H1 (cell line): ENCODE data around the gene ARAP2. TPM values are rescaled to one million over a fixed set of nuclear protein-coding genes. Genes with fewer than 3 reads are reported as not detected.

ENCODE experiments used
- CTCF ChIA-PET: fragments of 300-600 bp; sonication (Branson Sonifier 250); formaldehyde crosslinking; loops from one replicate; lab custom pipeline; 2021; ENCODE audit not compliant: partially characterized antibody; lab: Charles Lee
- POLR2A ChIA-PET: fragments of 300-600 bp; sonication (Branson Sonifier 250); formaldehyde crosslinking; loops from one replicate; lab custom pipeline; 2021; ENCODE audit warnings: inconsistent platforms; ENCODE audit not compliant: partially characterized antibody; lab: Charles Lee
- DNase-seq, 2 experiments: peaks; one replicate each; pipeline versions ENCODE4 v3.0.0 to v3.0.0-alpha.2; 2010 to 2022; ENCODE audit warnings: low spot score in 2 of 2, low read depth in 1 of 2, mixed read lengths in 1 of 2
- FAIRE-seq: peaks from 2 replicates; lab custom pipeline; 2011; peaks lifted over from hg19 to GRCh38; lab: Jason Lieb, UNC
- H2AFZ ChIP-seq: 2 replicates; pipeline ENCODE4 v1.8.1; 2012; ENCODE audit warnings: low read length, inconsistent platforms
- H2AK5ac ChIP-seq: 2 replicates; pipeline ENCODE4 v1.6.1; 2013; ENCODE audit warnings: low read depth, low read length
- H2BK120ac ChIP-seq: replicated peaks from 2 replicates; pipeline ENCODE3; 2013; ENCODE audit warnings: low read depth, low read length, inconsistent platforms
- H2BK12ac ChIP-seq: 2 replicates; pipeline ENCODE4 v1.6.1; 2013; ENCODE audit warnings: low read depth, low read length
- H2BK15ac ChIP-seq: 2 replicates; pipeline ENCODE4 v1.6.1; 2013; ENCODE audit warnings: low read length
- H2BK20ac ChIP-seq: 2 replicates; pipeline ENCODE4 v1.6.1; 2013; ENCODE audit warnings: low read length
- H2BK5ac ChIP-seq: 2 replicates; pipeline ENCODE4 v1.6.1; 2013; ENCODE audit warnings: low read depth, low read length
- H3K14ac ChIP-seq: 2 replicates; pipeline ENCODE4 v1.6.1; 2013; ENCODE audit warnings: inconsistent platforms; ENCODE audit not compliant: insufficient read length
- H3K18ac ChIP-seq: 2 replicates; pipeline ENCODE4 v1.6.1; 2013; ENCODE audit warnings: low read length; ENCODE audit errors: extremely low read depth
- H3K23ac ChIP-seq: 2 replicates; pipeline ENCODE4 v1.6.1; 2013; ENCODE audit warnings: inconsistent platforms; ENCODE audit not compliant: insufficient read length
- H3K23me2 ChIP-seq: 2 replicates; pipeline ENCODE4 v1.6.1; 2013; ENCODE audit warnings: low read depth, low read length
- H3K27ac ChIP-seq: 2 replicates; pipeline ENCODE4 v1.6.1; 2011; ENCODE audit warnings: low read depth, low read length, inconsistent platforms
- H3K27me3 ChIP-seq, 4 experiments: replicated peaks in 1 of 4; 1 replicate in 1 of 4; 2 replicates in 3 of 4; pipeline versions ENCODE4 v1.6.1 to v1.8.1; 2011 to 2013; ENCODE audit warnings: low read length in 3 of 4, mild to moderate bottlenecking in 3 of 4, inconsistent platforms in 2 of 4, mixed read lengths in 2 of 4, moderate library complexity in 1 of 4; ENCODE audit not compliant: control insufficient read depth in 3 of 4, insufficient read depth in 3 of 4; ENCODE audit errors: extremely low read depth in 1 of 4
- H3K36me3 ChIP-seq, 4 experiments: 2 replicates each; pipeline versions ENCODE4 v1.6.1 to v1.8.1; 2011 to 2013; ENCODE audit warnings: mild to moderate bottlenecking in 4 of 4, low read length in 3 of 4, moderate library complexity in 2 of 4, control low read depth in 1 of 4, inconsistent platforms in 1 of 4; ENCODE audit not compliant: insufficient read depth in 4 of 4, control insufficient read depth in 2 of 4
- H3K4ac ChIP-seq: replicated peaks from 2 replicates; pipeline ENCODE3; 2013; ENCODE audit warnings: low read length, low read depth, mixed read lengths, inconsistent platforms; ENCODE audit not compliant: insufficient read length
- H3K4me1 ChIP-seq, 4 experiments: replicated peaks in 1 of 4; 1 replicate in 1 of 4; 2 replicates in 3 of 4; pipeline versions ENCODE4 v1.6.1 to v1.8.1; 2011 to 2013; ENCODE audit warnings: low read length in 3 of 4, inconsistent platforms in 2 of 4, mixed read lengths in 1 of 4; ENCODE audit not compliant: insufficient read depth in 4 of 4, control insufficient read depth in 3 of 4
- H3K4me2 ChIP-seq, 2 experiments: 2 replicates each; pipeline versions ENCODE4 v1.6.1 to v1.8.1; 2011 to 2013; ENCODE audit warnings: low read depth in 2 of 2, low read length in 2 of 2, control low read depth in 1 of 2, inconsistent platforms in 1 of 2, mild to moderate bottlenecking in 1 of 2; ENCODE audit not compliant: insufficient read depth in 1 of 2
- H3K4me3 ChIP-seq, 4 experiments: fragments of 200-600, 300-600 bp in 1 of 4; sonication (generic), shearing (Covaris generic), sonication (Bioruptor Twin) in 1 of 4; 2 replicates each; pipeline versions ENCODE4 v1.5.1 to v1.8.1; 2011 to 2016; ENCODE audit warnings: low read length in 4 of 4, low read depth in 3 of 4, control low read depth in 2 of 4, inconsistent platforms in 2 of 4, mild to moderate bottlenecking in 2 of 4, mixed read lengths in 1 of 4, moderate library complexity in 1 of 4; ENCODE audit not compliant: insufficient read depth in 2 of 4; ENCODE audit errors: extremely low read depth in 1 of 4
- H3K56ac ChIP-seq: replicated peaks from 2 replicates; pipeline ENCODE3; 2013; ENCODE audit warnings: low read depth, mild to moderate bottlenecking, mixed read lengths, low read length, inconsistent platforms; ENCODE audit not compliant: insufficient read length
- H3K79me1 ChIP-seq: 2 replicates; pipeline ENCODE4 v1.6.1; 2013; ENCODE audit warnings: low read depth, low read length, control low read depth
- H3K79me2 ChIP-seq, 2 experiments: 2 replicates each; pipeline versions ENCODE4 v1.6.1 to v1.8.1; 2012 to 2013; ENCODE audit warnings: low read length in 2 of 2, mild to moderate bottlenecking in 2 of 2, inconsistent platforms in 1 of 2; ENCODE audit not compliant: insufficient read depth in 2 of 2, control insufficient read depth in 1 of 2
- H3K9ac ChIP-seq, 4 experiments: replicated peaks in 1 of 4; 1 replicate in 1 of 4; 2 replicates in 3 of 4; pipeline versions ENCODE4 v1.6.1 to v1.8.1; 2011 to 2013; ENCODE audit warnings: low read depth in 3 of 4, low read length in 3 of 4, control low read depth in 2 of 4, mild to moderate bottlenecking in 2 of 4, moderate library complexity in 2 of 4, inconsistent platforms in 1 of 4; ENCODE audit errors: extremely low read depth in 1 of 4
- H3K9me3 ChIP-seq, 2 experiments: 2 replicates each; pipeline versions ENCODE4 v1.6.1 to v1.8.1; 2012 to 2013; ENCODE audit warnings: mild to moderate bottlenecking in 2 of 2, moderate library complexity in 2 of 2, control low read depth in 1 of 2, inconsistent platforms in 1 of 2, low read depth in 1 of 2, low read length in 1 of 2, mixed read lengths in 1 of 2; ENCODE audit not compliant: insufficient read depth in 2 of 2
- H4K20me1 ChIP-seq, 2 experiments: replicated peaks in 1 of 2; 2 replicates each; pipeline versions ENCODE3 to v1.8.1; 2011 to 2013; ENCODE audit warnings: inconsistent platforms in 2 of 2, low read length in 2 of 2, mild to moderate bottlenecking in 1 of 2; ENCODE audit not compliant: insufficient read depth in 2 of 2, control insufficient read depth in 1 of 2
- H4K5ac ChIP-seq: 2 replicates; pipeline ENCODE4 v1.6.1; 2013; ENCODE audit warnings: low read length, low read depth, mixed read lengths, inconsistent platforms; ENCODE audit not compliant: insufficient read length
- H4K8ac ChIP-seq: 2 replicates; pipeline ENCODE4 v1.8.0; 2013; ENCODE audit warnings: mild to moderate bottlenecking, moderate library complexity, low read length, inconsistent platforms; ENCODE audit not compliant: insufficient read depth; ENCODE audit errors: extremely low read depth
- H4K91ac ChIP-seq: replicated peaks from 2 replicates; pipeline ENCODE3; 2013; ENCODE audit warnings: low read length, mixed read lengths, inconsistent platforms; ENCODE audit not compliant: insufficient read length
- ASH2L ChIP-seq: fragments of 200-600, 300-600 bp; sonication (generic); IDR thresholded peaks from one replicate; pipeline ENCODE4 v1.7.1; 2017; ENCODE audit warnings: low read length
- ATF3 ChIP-seq: IDR thresholded peaks from 2 replicates; pipeline ENCODE4 v1.6.1; 2011; ENCODE audit warnings: low read depth, mild to moderate bottlenecking, low read length; ENCODE audit not compliant: insufficient read depth
- CHD1 ChIP-seq: IDR thresholded peaks from 2 replicates; pipeline ENCODE4 v1.6.1; 2012; ENCODE audit warnings: low read depth, low read length, improper control_type of control experiment
- GABPA ChIP-seq: IDR thresholded peaks from 2 replicates; pipeline ENCODE4 v1.6.1; 2011; ENCODE audit warnings: mild to moderate bottlenecking, low read length, moderate library complexity, borderline replicate concordance; ENCODE audit not compliant: insufficient read depth
- HDAC6 ChIP-seq: IDR thresholded peaks from one replicate; pipeline ENCODE4 v1.7.1; 2012; ENCODE audit warnings: low read depth, mild to moderate bottlenecking, inconsistent platforms, low read length, moderate library complexity
- JUN ChIP-seq: IDR thresholded peaks from 2 replicates; pipeline ENCODE4 v1.6.1; 2011; ENCODE audit warnings: low read depth, mild to moderate bottlenecking, improper control_type of control experiment, low read length
- KDM4A ChIP-seq: IDR thresholded peaks from one replicate; pipeline ENCODE4 v1.7.1; 2012; ENCODE audit warnings: low read depth, mild to moderate bottlenecking, moderate library complexity, low read length, inconsistent platforms; ENCODE audit not compliant: severe bottlenecking
- POLR2AphosphoS5 ChIP-seq: IDR thresholded peaks from 2 replicates; pipeline ENCODE4 v1.6.1; 2011; ENCODE audit warnings: low read depth, low read length
- RFX5 ChIP-seq: IDR thresholded peaks from 2 replicates; pipeline ENCODE4 v1.6.1; 2011; ENCODE audit warnings: low read depth, low read length, improper control_type of control experiment, borderline replicate concordance
- SAP30 ChIP-seq: fragments of 300-600 bp; sonication (generic); IDR thresholded peaks from 2 replicates; pipeline ENCODE4 v1.7.1; 2012; ENCODE audit warnings: low read length, moderate library complexity, mild to moderate bottlenecking, inconsistent platforms; ENCODE audit not compliant: insufficient read depth, insufficient replicate concordance
- SIN3A ChIP-seq, 2 experiments: IDR thresholded peaks in 1 of 2; conservative IDR thresholded peaks in 1 of 2; 2 replicates each; pipeline ENCODE4 v1.6.1; 2011 to 2012; ENCODE audit warnings: low read length in 2 of 2, improper control_type of control experiment in 1 of 2, low read depth in 1 of 2, mild to moderate bottlenecking in 1 of 2
- SP1 ChIP-seq: IDR thresholded peaks from 2 replicates; pipeline ENCODE4 v1.6.1; 2011; ENCODE audit warnings: low read depth, low read length
- TAF7 ChIP-seq: optimal IDR thresholded peaks from 2 replicates; pipeline ENCODE3; 2011; ENCODE audit warnings: low read depth, mild to moderate bottlenecking, inconsistent platforms, low read length, moderate library complexity, borderline replicate concordance
- TEAD4 ChIP-seq: IDR thresholded peaks from 2 replicates; pipeline ENCODE4 v1.6.1; 2012; ENCODE audit warnings: low read depth, low read length, inconsistent platforms, mixed read lengths
- WGBS, 2 experiments: shearing (Covaris generic) in 1 of 2; methylation state at CpG; one replicate each; pipeline versions ENCODE4 v1.1.6 to v1.1.7; 2013 to 2015; ENCODE audit warnings: low lambda C conversion rate in 2 of 2, mixed read lengths in 2 of 2, inconsistent platforms in 1 of 2, low coverage in 1 of 2, missing lambda C conversion rate in 1 of 2; ENCODE audit not compliant: insufficient replicate concordance in 2 of 2, insufficient coverage in 1 of 2, insufficient read length in 1 of 2; ENCODE audit errors: extremely low coverage in 1 of 2, missing lambda C conversion rate in 1 of 2; 5-methylcytosine and 5-hydroxymethylcytosine counted together
- polyA plus RNA-seq, 7 experiments: library from polyadenylated mRNA; depleted of rRNA in 3 of 7; stranded (reverse) in 5 of 7; unstranded in 2 of 7; fragments of >200 nt in 5 of 7; fragments of 200-250 nt in 2 of 7; gene quantifications; 1 replicate in 5 of 7; 2 replicates in 1 of 7; 4 replicates in 1 of 7; pipeline versions ENCODE4 v1.2.1 to v1.2.3, GENCODE V29; 2011 to 2013; ENCODE audit warnings: missing spikeins in 2 of 7, mixed read lengths in 2 of 7
- total RNA-seq: library from RNA; stranded (reverse); fragmentation: NEBNext Ultra II Directional; extraction: Animal tissue kit (Norgen Biotek cat#: 25700); gene quantifications from 2 replicates; pipeline ENCODE4 v1.2.1, GENCODE V29; 2021

Gene ARAP2
- total and polyA plus RNA-seq, 2 of the 8 experiments (the other 6 are each of a cell fraction or from before 2014, with no cell fraction given), result 0.15 to 2.3 TPM

- FAIRE-seq, result no peak
- Histone ChIP-seq H3K27ac (no peak overlapping the region), H3K23me2 (no peaks in the 10 kb centered on the region; the same call in 1 of the 2 replicates), H3K4me2 (no peak overlapping the region), H2BK5ac (no peak overlapping the region), H2AFZ (no peak overlapping the region), H3K14ac (no peak overlapping the region), H2BK20ac (no peak overlapping the region), H3K4me3 (no peak overlapping the region), H3K9me3 (no peaks in the 10 kb centered on the region), H3K4me1 (peaks cover 0 to 2% (median 0%) of the 10 kb centered on the region in 4 experiments; a peak in 1 of 7 replicates), H2AK5ac (no peak overlapping the region), H4K20me1 (no peaks in the 10 kb centered on the region), H3K18ac (no peak overlapping the region), H2BK12ac (no peak overlapping the region), H2BK15ac (no peak overlapping the region), H4K5ac (no peak overlapping the region), H4K91ac (no peak overlapping the region), H3K4ac (no peak overlapping the region), H3K56ac (no peak overlapping the region), H3K79me1 (no peaks in the 10 kb centered on the region), H4K8ac (no peak overlapping the region), H3K9ac (no peak overlapping the region), H2BK120ac (no peak overlapping the region), H3K27me3 (no peaks in the 10 kb centered on the region), H3K23ac (no peak overlapping the region), H3K36me3 (no peaks in the 10 kb centered on the region), H3K79me2 (no peaks in the 10 kb centered on the region)
- ChIA-PET CTCF (interaction anchor here (0.8 kb wide), 1 partner anchor 306 kb away, joined by 3 read pairs; no protein-coding TSS in a partner anchor), POLR2A (no interaction called here)
- no peak for DNase-seq
- 94% methylated on average over 3 of the region's 3 CpGs; no CpG with 5 or more reads in 1 of the 2 experiments for WGBS, 2 experiments
- TF ChIP-seq CHD1, result no peak
- TF ChIP-seq HDAC6, result no peak
- no peak for TF ChIP-seq ATF3
- no peak for TF ChIP-seq TAF7
- TF ChIP-seq ASH2L, result no peak
- TF ChIP-seq JUN, result no peak
- TF ChIP-seq GABPA, result no peak
- TF ChIP-seq RFX5, result no peak
- no peak for TF ChIP-seq SAP30
- no peak for TF ChIP-seq SP1
- no peak for TF ChIP-seq POLR2AphosphoS5
- TF ChIP-seq TEAD4, result no peak
- TF ChIP-seq KDM4A, result no peak
- no peak for TF ChIP-seq SIN3A (conservative IDR thresholded peaks at IDR 0.05 in 1 of 2, IDR thresholded peaks at IDR 0.05 in 1 of 2; ENCODE audit: low read depth in 1 of 2, low read length in 2 of 2)
These were observed 81.1 kb downstream of the ARAP2 start for GRCh38 chr4:36163198-36163597.
